GM08714 (cell line): Measurements from ENCODE around the gene ZNF438.

ENCODE experiments used
- H3K4me3 ChIP-seq: fragments of 200-500 bp; sonication (Bioruptor generic); 2 replicates; pipeline ENCODE4 v1.5.1; 2014; ENCODE audit warnings: mild to moderate bottlenecking, low read length, inconsistent platforms
- ZNF274 ChIP-seq: IDR thresholded peaks from 2 replicates; pipeline ENCODE4 v1.6.1; 2012; ENCODE audit warnings: mild to moderate bottlenecking, low read depth, low read length

Gene ZNF438

DNA sequence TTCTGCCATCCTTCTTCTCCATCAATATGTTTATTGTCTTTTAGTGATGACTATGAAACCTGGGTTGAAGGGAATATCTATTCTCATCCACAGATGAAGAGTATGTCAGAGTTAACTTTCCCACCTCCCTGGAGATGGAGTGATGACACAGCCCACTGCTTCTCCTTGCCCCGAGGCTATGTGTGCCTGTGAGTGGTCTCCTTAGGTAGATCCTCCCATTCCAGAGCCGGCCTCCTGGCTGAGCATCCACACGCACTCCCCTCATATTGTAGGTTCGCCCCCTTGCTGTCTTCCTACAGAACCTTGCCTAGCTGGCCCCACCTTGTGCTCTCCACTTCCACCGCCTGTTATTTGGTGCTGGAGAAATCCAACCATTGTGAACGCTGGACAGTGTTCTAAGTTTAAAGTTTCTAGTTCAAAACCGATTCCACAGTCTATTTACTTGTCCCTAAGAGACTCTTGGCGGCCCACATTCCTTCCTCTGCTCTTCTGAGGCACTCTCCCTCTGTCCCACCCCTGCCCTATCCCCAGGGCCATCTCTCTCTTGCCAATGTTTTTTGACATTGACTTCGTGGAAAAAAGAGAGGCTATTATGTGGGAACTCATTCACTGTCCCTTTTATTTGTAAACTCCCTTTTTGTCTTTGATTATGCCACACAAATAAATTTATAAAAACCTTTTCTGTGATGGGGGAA lies 168.0 kb downstream of the ZNF438 start:
- no peak for TF ChIP-seq ZNF274
- no peak overlapping the region for H3K4me3 ChIP-seq

DNA sequence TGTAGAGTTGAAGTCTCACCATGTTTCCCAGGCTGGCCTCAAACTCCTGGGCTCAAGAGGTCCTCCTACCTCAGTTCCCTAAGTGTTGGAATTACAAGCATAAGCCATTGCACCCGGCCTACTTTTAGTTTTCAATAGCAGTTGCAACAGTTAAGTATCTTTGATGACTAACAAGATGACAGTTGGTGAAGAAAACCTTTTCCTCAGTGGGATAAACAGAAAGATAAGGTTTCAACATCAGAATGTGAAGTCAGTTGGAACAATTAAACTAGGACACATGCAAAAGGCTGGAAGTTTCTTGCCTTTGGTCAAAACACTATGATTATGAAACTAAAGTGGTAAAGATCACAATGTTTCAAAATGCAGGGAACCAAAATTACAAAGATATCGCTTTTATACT lies 169.2 kb downstream of the ZNF438 start:
- no peak for TF ChIP-seq ZNF274

DNA sequence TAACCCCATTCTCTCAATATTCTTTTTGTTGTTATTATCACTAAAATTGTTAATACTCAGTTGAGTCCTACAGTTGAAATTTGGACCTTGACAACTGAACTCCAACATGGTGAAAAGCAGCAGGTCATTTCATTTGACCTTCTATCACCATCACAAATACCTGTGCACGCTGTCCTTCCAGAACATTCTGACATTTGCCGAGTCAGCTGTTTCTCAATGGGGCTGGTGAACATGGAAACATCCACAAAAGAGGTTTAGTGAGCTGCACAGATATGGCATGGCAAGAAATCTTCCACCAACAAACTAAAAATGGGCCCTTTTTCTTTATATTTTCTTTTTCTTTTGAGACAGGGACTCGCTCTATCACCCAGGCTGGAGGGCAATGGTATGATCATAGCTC lies 169.7 kb downstream of the ZNF438 start:
- H3K4me3 ChIP-seq, result no peak overlapping the region
- TF ChIP-seq ZNF274, result no peak

More for the DNA sequence above, 169.2 kb downstream of the ZNF438 start:
- H3K4me3 ChIP-seq, result no peak overlapping the region

DNA sequence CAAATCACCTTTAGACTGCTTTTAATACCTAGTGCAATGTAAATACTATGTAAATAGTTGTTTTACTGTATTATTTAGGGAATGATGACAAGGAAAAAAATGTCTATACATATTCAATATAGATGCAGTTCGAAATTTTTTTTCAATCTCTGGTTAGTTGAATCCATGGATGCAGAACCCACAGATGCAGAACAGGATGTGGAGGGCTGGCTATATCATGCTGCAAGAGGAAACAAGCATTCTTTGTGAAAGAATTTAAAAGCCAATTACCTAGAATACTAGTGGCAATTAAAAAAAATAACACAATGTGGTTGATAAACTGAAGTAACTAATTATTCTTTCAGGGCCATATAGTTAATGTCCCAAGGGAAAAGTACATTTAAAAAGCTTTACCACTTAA lies 170.4 kb downstream of the ZNF438 start:
- no peak for TF ChIP-seq ZNF274
- no peak overlapping the region for H3K4me3 ChIP-seq

DNA sequence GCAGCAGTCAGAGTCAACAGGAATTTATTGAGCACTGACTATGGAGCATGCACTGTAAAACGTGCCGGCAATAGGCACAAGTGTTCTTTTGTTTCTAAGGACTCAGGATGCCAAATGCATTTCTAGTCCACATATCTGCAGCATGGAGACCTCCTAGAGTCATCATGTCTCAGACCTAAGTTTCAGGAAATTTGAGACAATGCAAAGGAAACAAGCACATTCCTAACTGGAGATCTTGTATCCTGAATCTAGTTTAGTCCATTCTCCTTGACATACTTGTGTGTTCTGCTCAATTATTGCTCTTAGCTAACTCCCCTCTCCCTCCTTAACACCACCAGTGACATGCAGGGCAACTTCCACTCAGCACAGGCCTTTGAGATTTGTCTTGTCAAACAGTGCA lies 173.2 kb downstream of the ZNF438 start:
- H3K4me3 ChIP-seq, result no peak overlapping the region
- TF ChIP-seq ZNF274, result no peak

DNA sequence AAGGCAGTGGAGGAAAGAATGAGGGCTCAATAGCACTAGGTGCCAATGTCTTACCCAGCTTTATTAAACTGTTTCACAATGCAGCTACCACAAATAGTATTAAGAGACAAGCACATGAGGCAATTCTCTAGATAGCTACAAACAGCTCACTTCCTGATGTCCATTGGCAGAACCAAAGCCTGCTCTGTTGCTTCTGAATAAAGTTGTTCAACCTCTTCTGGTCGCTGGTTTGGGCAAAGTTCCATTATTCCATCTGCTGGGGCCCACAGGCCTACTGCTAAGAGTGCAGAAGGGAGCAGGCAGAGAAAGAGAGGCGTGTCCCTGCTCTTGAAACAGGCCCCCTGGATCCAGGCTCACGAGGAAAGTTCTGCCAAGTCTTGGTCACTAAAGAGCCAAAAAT lies 173.9 kb downstream of the ZNF438 start:
- TF ChIP-seq ZNF274, result no peak

DNA sequence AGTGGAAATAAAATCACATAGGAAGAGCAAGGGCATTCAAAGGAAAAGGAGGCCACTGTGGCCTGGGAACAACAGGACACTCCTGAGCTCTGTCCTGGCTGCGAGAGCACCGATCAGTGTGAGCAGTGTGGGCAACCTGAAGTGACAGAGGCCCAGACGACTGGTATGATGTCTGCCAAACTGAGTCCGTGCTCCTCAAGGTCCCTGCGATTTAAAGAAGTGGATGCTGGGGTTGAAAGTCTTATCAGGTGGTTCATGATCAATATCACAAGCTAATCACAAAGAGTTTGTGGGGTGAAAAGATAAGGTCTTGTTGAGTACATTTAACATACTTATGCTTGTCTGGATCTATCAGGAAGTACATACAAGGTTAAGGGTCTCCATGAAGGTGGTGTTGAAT lies 176.5 kb downstream of the ZNF438 start:
- no peak overlapping the region for H3K4me3 ChIP-seq
- TF ChIP-seq ZNF274, result no peak

More for the DNA sequence above, 173.9 kb downstream of the ZNF438 start:
- H3K4me3 ChIP-seq, result no peak overlapping the region

DNA sequence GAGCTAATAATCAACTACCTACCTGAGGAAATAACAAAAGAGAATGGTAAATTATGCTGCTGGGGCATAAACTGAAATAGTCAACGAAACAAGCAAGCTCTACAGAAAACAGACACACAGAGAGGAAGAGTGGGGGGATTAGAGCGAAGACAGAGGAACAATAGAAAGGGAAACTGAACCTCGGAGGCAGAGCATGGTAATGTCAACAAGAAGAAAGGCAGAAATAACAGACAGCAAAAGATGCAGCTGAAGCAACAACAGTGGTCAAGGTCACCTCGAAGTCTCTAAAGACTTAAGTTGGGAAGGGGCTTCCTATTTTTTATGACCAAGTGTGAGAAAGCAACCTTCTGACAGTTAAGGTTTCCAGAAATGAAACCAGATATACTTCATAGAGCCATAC lies 177.0 kb downstream of the ZNF438 start:
- TF ChIP-seq ZNF274, result no peak
- no peak overlapping the region for H3K4me3 ChIP-seq

DNA sequence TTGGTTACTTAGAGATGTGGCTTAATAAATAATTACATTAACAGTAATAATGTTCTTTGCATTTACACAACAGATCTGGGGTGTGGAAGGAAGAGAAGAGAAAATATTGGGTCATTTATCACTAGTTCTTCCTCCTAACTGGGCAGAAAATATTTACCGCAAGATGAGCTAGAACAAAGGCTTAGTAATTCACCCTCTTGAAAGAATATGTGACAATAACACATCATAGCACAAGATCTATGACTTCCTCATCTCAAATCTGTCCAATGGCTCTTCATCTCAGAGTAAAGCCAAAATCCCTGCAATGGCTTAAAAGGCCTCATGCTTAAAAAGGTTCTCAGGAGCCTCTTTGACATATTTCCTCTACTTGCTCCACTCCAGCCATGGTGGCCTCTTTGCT lies 178.6 kb downstream of the ZNF438 start:
- TF ChIP-seq ZNF274, result no peak
- no peak overlapping the region for H3K4me3 ChIP-seq

DNA sequence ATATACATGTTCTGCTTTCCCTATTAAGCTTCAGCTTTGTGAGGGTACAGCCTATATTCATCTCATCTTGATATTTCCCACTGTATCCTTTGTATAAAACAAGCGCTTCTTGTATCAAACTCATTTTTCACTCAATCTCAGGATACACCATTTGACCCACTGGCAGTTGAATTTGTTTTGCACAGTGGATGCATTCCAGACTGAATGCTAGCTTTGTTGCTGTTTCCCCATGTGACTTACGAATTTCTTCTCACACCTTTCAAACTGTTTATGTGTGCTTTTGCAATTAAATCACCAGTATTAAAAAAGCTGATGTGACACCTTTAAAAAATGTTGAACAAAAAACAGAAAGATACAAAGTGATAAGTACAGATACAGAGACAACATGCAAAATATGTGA lies 180.9 kb downstream of the ZNF438 start:
- no peak for TF ChIP-seq ZNF274
- H3K4me3 ChIP-seq, result no peak overlapping the region

DNA sequence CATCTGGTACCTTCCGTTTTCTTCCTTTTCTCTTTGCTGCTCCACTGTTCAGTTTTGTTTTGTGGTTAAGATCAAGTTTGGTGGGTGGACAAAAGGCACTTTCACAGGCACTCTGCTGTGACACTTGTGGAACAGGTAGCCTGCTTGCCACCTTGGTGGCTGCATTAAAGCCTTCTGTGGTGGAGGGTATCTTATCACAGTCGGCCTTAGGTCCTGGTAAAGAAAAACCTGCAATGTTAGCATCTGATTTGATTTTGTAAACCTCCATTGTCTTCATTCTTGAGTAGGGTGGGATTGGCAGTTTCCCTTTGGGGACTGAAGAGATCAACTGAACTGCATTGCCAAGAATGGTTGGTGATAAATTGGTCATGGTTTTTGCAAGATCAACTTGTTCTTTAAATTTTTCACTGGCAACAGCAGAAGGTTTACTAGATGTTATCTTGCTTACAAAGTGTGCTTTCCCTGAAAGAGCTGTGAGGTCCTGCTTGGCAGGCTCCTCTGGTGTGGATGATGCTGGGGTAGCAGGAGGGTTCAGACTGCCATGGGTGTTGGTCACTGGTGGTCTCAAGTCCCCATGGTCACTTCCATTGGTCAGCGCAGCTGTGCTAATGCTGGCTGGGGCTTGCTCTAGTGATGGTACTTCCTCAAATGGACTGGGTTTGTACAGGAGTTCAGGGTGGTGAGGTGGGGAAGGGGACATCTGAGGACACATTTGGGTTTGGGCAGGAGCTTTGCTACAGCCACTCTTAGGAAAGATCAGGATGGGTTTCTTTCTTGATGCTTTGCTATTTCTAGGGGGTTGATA lies 182.2 kb downstream of the ZNF438 start:
- no peak for TF ChIP-seq ZNF274
- H3K4me3 ChIP-seq, result no peak overlapping the region

DNA sequence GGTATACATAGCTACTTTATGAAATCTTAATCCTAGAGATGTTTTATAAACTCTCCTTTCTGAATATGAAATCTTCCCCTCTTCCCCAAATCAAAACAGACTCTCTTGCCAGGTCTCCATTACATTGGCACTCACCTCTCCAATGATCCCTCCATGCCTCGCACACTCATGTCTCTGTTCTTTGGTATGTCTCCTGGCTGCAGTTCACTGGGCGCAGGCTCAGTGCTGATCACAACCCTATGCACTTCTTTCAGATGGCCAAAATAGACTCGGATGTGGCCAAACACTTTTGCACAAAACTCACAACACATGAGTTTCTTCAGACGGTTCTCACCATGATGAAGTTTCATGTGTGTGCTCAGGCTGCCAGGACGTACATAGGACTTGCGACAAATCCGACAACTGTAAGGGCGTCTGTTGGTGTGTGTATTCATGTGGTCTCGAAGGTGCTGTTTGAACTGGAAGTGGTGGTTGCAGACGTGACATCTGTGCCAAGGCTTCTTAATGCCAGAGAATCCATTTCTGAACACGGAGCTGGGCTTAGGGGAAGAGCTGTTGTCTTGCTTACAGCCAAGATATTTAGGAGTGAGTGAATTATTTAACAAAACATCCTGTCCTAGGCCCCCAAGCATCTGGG lies 183.2 kb downstream of the ZNF438 start:
- H3K4me3 ChIP-seq, result no peak overlapping the region
- no peak for TF ChIP-seq ZNF274

DNA sequence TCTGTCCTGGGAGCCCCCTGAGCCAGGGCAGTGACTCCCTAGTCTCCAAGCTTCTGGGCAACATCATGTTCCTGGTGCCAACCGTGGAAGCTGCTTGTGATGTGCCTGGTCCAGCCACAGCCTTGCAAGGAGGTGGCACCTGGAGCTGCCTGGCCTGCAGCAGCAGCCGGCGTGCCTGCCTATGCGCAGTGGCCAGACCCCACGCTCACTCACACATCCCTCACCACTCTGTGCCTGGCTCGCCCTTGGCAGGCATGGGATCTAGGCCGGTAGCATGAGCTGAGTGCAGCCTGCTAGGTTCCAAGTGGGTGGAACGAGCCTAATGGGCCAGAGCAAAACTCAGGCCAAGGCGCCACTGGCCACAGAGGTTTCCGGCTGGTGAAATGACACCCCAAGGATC lies 184.0 kb downstream of the ZNF438 start:
- H3K4me3 ChIP-seq, result no peak overlapping the region
- TF ChIP-seq ZNF274, result no peak

DNA sequence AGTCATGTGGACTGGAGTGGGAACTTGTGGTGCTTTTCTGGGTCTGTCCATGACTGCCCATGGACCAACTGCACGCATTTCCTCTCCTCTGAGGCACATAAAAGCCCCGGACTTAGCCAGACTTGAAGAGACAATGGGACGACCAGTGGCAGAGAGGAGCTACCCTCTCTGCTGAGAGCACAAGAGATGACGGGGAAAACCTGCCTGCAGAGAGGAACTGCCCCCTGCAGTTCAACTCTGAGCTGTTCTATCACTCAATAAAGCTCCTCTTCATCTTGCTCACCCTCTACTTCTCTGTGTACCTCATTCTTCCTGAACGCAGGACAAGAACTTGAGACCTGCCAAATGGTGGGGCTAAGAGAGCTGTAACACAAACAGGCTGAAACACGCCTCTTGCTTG lies 184.5 kb downstream of the ZNF438 start:
- TF ChIP-seq ZNF274, result no peak
- H3K4me3 ChIP-seq, result no peak overlapping the region

DNA sequence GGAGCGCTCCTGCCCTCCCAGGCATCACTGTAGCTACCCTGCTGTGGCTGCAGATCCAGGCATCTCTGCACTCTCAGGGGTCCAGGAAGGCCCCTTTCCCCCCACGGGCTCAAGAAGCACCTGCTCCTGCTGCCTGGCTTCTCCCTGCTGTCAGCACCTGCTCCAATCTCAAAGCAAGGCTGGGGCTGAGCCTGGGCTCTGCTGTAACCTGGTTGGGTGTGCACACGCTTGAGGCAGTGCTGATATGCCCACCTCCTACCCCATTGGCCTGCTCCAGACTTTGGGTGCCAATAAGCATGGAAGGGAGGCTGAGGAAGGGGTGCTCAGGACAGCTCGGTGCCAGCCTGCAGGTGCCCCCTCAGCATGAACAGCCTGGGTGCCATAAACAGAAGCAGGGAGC lies 185.0 kb downstream of the ZNF438 start:
- TF ChIP-seq ZNF274, result no peak
- no peak overlapping the region for H3K4me3 ChIP-seq
